AML-193 (cell line): ENCODE data around the gene TRIO.

Source experiments
- DNase-seq, 2 experiments: peaks; one replicate each; lab custom pipeline; 2025; lab: John Stamatoyannopoulos, UW

The TRIO gene

GRCh38 chr5:14460844-14461398 is 317.8 kb downstream of the TRIO start:
- no peak for DNase-seq

- DNase-seq, result no peak
Measured at GRCh38 chr5:14462681-14463080, 319.5 kb downstream of the TRIO start.

- no peak for DNase-seq
Measured at GRCh38 chr5:14463629-14464028, 320.5 kb downstream of the TRIO start.

GRCh38 chr5:14464096-14464495 is 321.0 kb downstream of the TRIO start:
- DNase-seq, result no peak

- DNase-seq, result no peak
Measured at GRCh38 chr5:14464671-14465070, 321.5 kb downstream of the TRIO start.

GRCh38 chr5:14465116-14465515 is 322.0 kb downstream of the TRIO start:
- no peak for DNase-seq

- no peak for DNase-seq
Measured at GRCh38 chr5:14465776-14466175, 322.6 kb downstream of the TRIO start.

- no peak for DNase-seq
Measured at GRCh38 chr5:14467251-14467650, 324.1 kb downstream of the TRIO start.

- DNase-seq, result no peak
Measured at GRCh38 chr5:14467886-14468285, 324.7 kb downstream of the TRIO start.

- no peak for DNase-seq
Measured at GRCh38 chr5:14469551-14470377, 326.6 kb downstream of the TRIO start.

GRCh38 chr5:14471507-14471906 is 328.4 kb downstream of the TRIO start:
- DNase-seq, result no peak

- DNase-seq, result no peak
Measured at GRCh38 chr5:14472986-14473567, 329.9 kb downstream of the TRIO start.

GRCh38 chr5:14475045-14475444 is 331.9 kb downstream of the TRIO start:
- no peak for DNase-seq

- no peak for DNase-seq
Measured at GRCh38 chr5:14476786-14477435, 333.8 kb downstream of the TRIO start.

- DNase-seq, result no peak
Measured at GRCh38 chr5:14479143-14479696, 336.1 kb downstream of the TRIO start.

- DNase-seq, result no peak
Measured at GRCh38 chr5:14481349-14481748, 338.2 kb downstream of the TRIO start.

GRCh38 chr5:14482085-14482484 is 338.9 kb downstream of the TRIO start:
- no peak for DNase-seq

- DNase-seq, result no peak
Measured at GRCh38 chr5:14483504-14484157, 340.5 kb downstream of the TRIO start.

- DNase-seq, result no peak
Measured at GRCh38 chr5:14486486-14486885, 343.3 kb downstream of the TRIO start.

- no peak for DNase-seq
Measured at GRCh38 chr5:14486996-14487896, 344.1 kb downstream of the TRIO start.
